Heart left ventricle (tissue), 16 donors: ENCODE data around the gene RBM8A. TPM values are rescaled to one million over a fixed set of nuclear protein-coding genes. Genes with fewer than 3 reads are reported as not detected.

Source experiments
- ATAC-seq, 4 donors: fragments of 200-7000 bp; cut with Tn5 transposase; one replicate each; pipeline ENCODE4 v1.9.1; 2020 to 2022; ENCODE audit warnings: moderate library complexity in 4 of 4, mild to moderate bottlenecking in 3 of 4, moderate number of reproducible peaks in 1 of 4
- DNase-seq, 5 donors: peaks; one replicate each; pipeline ENCODE4 v3.0.0-alpha.2; 2020
- H3K27ac ChIP-seq, 12 donors: fragments of 200-600 bp; sonication (generic) in 4 of 12; one replicate each; pipeline versions ENCODE4 v1.5.0 to v1.8.0; 2016 to 2022; ENCODE audit warnings: mild to moderate bottlenecking in 2 of 12
- H3K27me3 ChIP-seq, 9 donors: fragments of 200-600 bp; sonication (generic) in 2 of 9; one replicate each; pipeline versions ENCODE4 v1.5.1 to v1.8.0; 2016 to 2022; ENCODE audit warnings: mild to moderate bottlenecking in 3 of 9
- H3K36me3 ChIP-seq, 9 donors: fragments of 200-600 bp; sonication (generic) in 2 of 9; one replicate each; pipeline versions ENCODE4 v1.5.0 to v1.8.0; 2018 to 2022; ENCODE audit warnings: mild to moderate bottlenecking in 2 of 9
- H3K4me1 ChIP-seq, 12 donors: fragments of 200-600 bp; sonication (generic) in 4 of 12; one replicate each; pipeline versions ENCODE4 v1.5.0 to v1.8.0; 2016 to 2022; ENCODE audit warnings: mild to moderate bottlenecking in 3 of 12
- H3K4me3 ChIP-seq, 12 donors: fragments of 200-600 bp; sonication (generic) in 4 of 12; one replicate each; pipeline versions ENCODE4 v1.5.0 to v1.8.0; 2017 to 2022; ENCODE audit warnings: mild to moderate bottlenecking in 9 of 12, moderate library complexity in 4 of 12
- H3K9me3 ChIP-seq, 12 donors: fragments of 200-600 bp; sonication (generic) in 4 of 12; one replicate each; pipeline versions ENCODE4 v1.5.0 to v1.8.0; 2016 to 2022; ENCODE audit warnings: mild to moderate bottlenecking in 1 of 12
- POLR2A ChIP-seq, 2 donors: fragments of 450-650 bp; IDR thresholded peaks; one replicate each; pipeline ENCODE4 v1.6.1; 2017; ENCODE audit warnings: antibody characterized with exemption in 2 of 2, mild to moderate bottlenecking in 2 of 2, moderate library complexity in 2 of 2
- WGBS, 4 donors: extraction: QIAGEN DNeasy Blood & Tissue Kit in 2 of 4; methylation state at CpG; one replicate each; pipeline versions ENCODE4 v1.1.5 to v1.1.7; 2013 to 2018; 5-methylcytosine and 5-hydroxymethylcytosine counted together
- intact Hi-C, 10 donors: fragments of 100-400 bp; cut with DNase I; formaldehyde crosslinking; loops; one replicate each; pipeline versions ENCODE4 v1.11.1 to v1.14.2; 2022
- polyA plus RNA-seq, 2 donors: library from polyadenylated mRNA; stranded (reverse); fragments of 200-250 nt; gene quantifications; one replicate each; pipeline ENCODE4 v1.2.3, GENCODE V29; 2013
- total RNA-seq, 9 donors: library from RNA; depleted of rRNA in 2 of 9; stranded (reverse); fragments of >200 nt in 2 of 9; fragmentation: NEBNext Ultra II Directional in 3 of 9; extraction: Animal tissue kit (Norgen Biotek cat#: 25700) in 3 of 9; gene quantifications; one replicate each; pipeline versions ENCODE4 v1.1.0 to v1.2.4, GENCODE V29; 2016 to 2023
- TF ChIP-seq, protein P1 (sequence below), 12 donors: fragments of 200-600 bp; sonication (generic) in 4 of 12; IDR thresholded peaks; one replicate each; pipeline versions ENCODE4 v1.5.0 to v1.8.0; 2018 to 2022; ENCODE audit warnings: antibody characterized with exemption in 12 of 12, mild to moderate bottlenecking in 5 of 12
- donor health status: ischemic (EF 13 %, LVEDD 7.1; RV severe dilation, severe dysfunction).
- donor health status: healthy with polysubstance abuse.
- donor health status: DM: no; HTN: yes; CAD: no.
- donor health status: DM: no; HTN: no; CAD: no.
- donor health status: ischemic (EF 25% LVEDD 6.9; RV normal size, moderate dysfunction).
- donor health status: ischemic (EF 25% LVEDD 5.7; RV mildly dilated, moderate dysfunction).
- donor health status: healthy.
- donor health status: DM: yes; HTN: yes; CAD: no.
- donor health status: ischemic (EF 35%, LVEDD 5.7; RV mildly dilated, moderate dysfunction).
- donor health status: nonischemic (EF 11% LVEDD 7.7; RV severe dilation, severe dysfunction).
- donor health status: DM: yes; HTN: yes; CAD: no.
- donor health status: PGD.
- donor health status: ischemic (EF 29% LVEDD 5.4; RV normal size, mild dysfunction).
- donor health status: nonischemic (EF 23%, LVEDD 6.1; RV moderate dilation, normal function).

RBM8A gene
- total and polyA plus RNA-seq, 11 donors: 57.9 to 186 (median 75.7) TPM

DNA sequence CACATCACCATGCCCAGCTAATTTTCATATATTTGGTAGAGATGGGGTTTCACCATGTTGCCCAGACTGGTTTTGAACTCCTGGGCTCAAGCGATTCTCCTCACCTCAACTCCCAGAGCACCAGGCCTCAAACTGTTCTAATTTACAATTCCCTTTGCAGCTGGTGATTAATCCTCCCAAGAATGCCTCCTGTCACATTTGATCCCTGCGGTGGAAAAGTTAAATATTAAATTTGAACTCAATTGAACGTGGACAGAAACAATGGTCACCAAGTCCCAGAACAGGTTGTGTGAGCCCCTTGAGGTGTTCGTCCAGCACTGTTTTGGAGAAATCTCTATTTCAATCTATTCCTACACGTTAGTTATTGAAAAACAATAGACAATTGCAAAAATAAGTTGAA is 39.7 kb downstream of the RBM8A start:
- DNase-seq (no peak), ATAC-seq (no peak)
- TF ChIP-seq, protein P1, sequence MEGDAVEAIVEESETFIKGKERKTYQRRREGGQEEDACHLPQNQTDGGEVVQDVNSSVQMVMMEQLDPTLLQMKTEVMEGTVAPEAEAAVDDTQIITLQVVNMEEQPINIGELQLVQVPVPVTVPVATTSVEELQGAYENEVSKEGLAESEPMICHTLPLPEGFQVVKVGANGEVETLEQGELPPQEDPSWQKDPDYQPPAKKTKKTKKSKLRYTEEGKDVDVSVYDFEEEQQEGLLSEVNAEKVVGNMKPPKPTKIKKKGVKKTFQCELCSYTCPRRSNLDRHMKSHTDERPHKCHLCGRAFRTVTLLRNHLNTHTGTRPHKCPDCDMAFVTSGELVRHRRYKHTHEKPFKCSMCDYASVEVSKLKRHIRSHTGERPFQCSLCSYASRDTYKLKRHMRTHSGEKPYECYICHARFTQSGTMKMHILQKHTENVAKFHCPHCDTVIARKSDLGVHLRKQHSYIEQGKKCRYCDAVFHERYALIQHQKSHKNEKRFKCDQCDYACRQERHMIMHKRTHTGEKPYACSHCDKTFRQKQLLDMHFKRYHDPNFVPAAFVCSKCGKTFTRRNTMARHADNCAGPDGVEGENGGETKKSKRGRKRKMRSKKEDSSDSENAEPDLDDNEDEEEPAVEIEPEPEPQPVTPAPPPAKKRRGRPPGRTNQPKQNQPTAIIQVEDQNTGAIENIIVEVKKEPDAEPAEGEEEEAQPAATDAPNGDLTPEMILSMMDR (IDR thresholded peaks at IDR 0.05): no peak
- no peak for TF ChIP-seq POLR2A (IDR thresholded peaks at IDR 0.05)
- Histone ChIP-seq H3K27ac (peak overlapping the region in 1 of 12 donors; percentile 43), H3K9me3 (no peaks in the 10 kb centered on the region), H3K4me3 (no peak overlapping the region), H3K4me1 (peaks cover 3 to 36% (median 25%) of the 10 kb centered on the region in 12 donors), H3K27me3 (peaks cover 0 to 5% (median 0%) of the 10 kb centered on the region in 9 donors), H3K36me3 (no peaks in the 10 kb centered on the region)
- 83 to 85% (median 84%) methylated on average over 5 of the region's 5 CpGs for WGBS, 4 donors
- intact Hi-C loops: no loop called here

DNA sequence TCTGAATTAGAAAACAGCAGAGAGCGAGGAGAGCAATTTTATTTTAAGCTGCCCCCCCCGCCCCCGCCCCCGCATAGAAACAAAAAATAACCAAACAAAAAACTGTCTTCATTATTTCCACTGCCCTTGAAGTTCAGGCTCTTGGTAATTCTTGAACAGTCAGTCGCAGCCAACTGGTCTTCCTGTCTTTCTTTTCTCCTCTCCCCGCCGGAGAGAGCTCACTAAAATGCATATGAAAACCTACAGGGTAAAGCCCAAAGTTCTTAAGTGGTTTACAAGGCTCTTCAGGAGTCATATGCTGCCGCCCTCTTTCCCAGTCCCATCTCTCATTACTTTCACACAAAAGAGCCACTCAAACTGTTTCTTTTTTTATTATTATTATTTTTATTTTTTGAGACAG is 40.5 kb downstream of the RBM8A start:
- intact Hi-C loops: no loop called here
- Histone ChIP-seq H3K36me3 (no peaks in the 10 kb centered on the region), H3K9me3 (no peaks in the 10 kb centered on the region), H3K27me3 (peaks cover 0 to 5% (median 0%) of the 10 kb centered on the region in 9 donors), H3K4me3 (peak overlapping the region in 4 of 12 donors; percentile 74 to 97 (median 81)), H3K4me1 (peaks cover 3 to 29% (median 19%) of the 10 kb centered on the region in 12 donors), H3K27ac (peak overlapping the region in 6 of 12 donors; percentile 17 to 63 (median 60))
- TF ChIP-seq POLR2A (IDR thresholded peaks at IDR 0.05): no peak
- TF ChIP-seq, protein P1 (IDR thresholded peaks at IDR 0.05): no peak
- DNase-seq (no peak), ATAC-seq (peak in 1 of 4 donors; percentile 14)
- WGBS, 4 donors: 45 to 52% (median 47%) methylated on average over 8 of the region's 8 CpGs

DNA sequence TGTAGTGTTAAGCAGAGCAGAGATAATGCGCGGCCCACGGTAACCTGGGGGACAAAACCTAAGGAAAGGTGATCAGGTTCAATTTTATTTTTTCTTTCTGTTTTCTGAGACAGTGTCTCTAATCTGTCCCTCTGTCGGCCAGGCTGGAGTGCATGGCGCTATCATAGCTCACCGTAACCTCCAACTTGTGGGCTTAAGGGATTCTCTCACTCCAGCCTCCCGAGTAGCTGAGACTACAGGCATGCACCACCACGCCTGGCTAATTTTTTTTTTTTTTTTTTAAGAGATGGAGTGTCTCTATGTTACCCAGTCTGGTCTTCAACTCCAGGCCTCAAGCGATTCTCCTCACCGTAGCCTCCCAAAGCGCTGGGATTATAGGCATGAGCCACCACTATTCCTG is 40.9 kb downstream of the RBM8A start:
- DNase-seq (no peak), ATAC-seq (peak in 3 of 4 donors; percentile 3 to 27 (median 25))
- Histone ChIP-seq H3K36me3 (no peaks in the 10 kb centered on the region), H3K9me3 (no peaks in the 10 kb centered on the region), H3K27ac (peak overlapping the region in 8 of 12 donors; percentile 24 to 66 (median 51)), H3K4me1 (peaks cover under 1 to 24% (median 15%) of the 10 kb centered on the region in 12 donors), H3K4me3 (peak overlapping the region; percentile 46 to 97 (median 76)), H3K27me3 (peaks cover 0 to 5% (median 0%) of the 10 kb centered on the region in 9 donors)
- WGBS, 4 donors: 33 to 38% (median 36%) methylated on average over 11 of the region's 11 CpGs
- TF ChIP-seq, protein P1 (IDR thresholded peaks at IDR 0.05): no peak
- TF ChIP-seq POLR2A (IDR thresholded peaks at IDR 0.05): no peak
- intact Hi-C loops: no loop called here

DNA sequence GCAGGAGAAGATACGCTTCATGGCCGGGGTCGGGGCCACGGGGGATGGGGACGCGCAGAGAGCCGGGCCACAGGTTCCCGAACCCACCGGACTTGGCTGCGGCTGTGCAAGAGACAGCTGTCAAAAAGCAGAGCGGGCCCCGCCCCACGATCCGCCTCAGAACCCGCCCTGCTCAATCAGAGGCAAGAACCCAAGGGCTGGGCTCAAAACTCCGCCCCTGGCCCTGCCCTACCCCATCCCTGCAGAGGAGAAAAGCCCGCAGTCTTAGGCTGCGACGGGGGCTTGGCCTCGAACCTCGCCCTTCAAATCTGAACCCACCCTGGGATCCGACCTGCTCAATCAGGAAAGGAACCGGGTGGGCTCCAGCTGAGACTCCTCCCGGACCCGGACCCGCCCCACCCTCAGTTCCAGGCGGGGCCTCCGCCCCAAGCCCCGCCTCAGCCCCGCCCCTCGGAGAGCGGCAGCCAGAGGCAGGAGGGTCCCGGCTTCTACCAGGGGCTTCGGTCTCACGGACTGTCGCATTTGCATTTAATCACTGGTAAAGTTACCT is 41.5 kb downstream of the RBM8A start, which contains the start of gene ANKRD35:
Gene ANKRD35 (minus strand): TSS at position 129 of the 550 bp plus-strand sequence. CDS start 108 bp downstream, at position 21.
- peak; percentile 85 to 93 (median 89) for DNase-seq
- Histone ChIP-seq H3K36me3 (no peaks in the 10 kb centered on the region), H3K4me1 (peaks cover 0 to 19% (median 12%) of the 10 kb centered on the region in 12 donors), H3K27ac (peak within 1 kb of the TSS in 8 of 12 donors; percentile 24 to 66 (median 51)), H3K27me3 (peaks cover 0 to 5% (median 0%) of the 10 kb centered on the region in 9 donors), H3K4me3 (peak within 1 kb of the TSS; percentile 46 to 97 (median 76)), H3K9me3 (no peaks in the 10 kb centered on the region)
- 0 to 1% (median 0%) methylated on average over 16 to 36 of the region's 36 CpGs for WGBS, 4 donors
- peak; percentile 85 to 97 (median 96) for ATAC-seq
- TF ChIP-seq POLR2A (IDR thresholded peaks at IDR 0.05): no peak
- TF ChIP-seq, protein P1 (IDR thresholded peaks at IDR 0.05): no peak
- intact Hi-C loops: no loop called here
